H1 (cell line): ENCODE data around the gene CAMK2B. TPM values are rescaled to one million over a fixed set of nuclear protein-coding genes. Genes with fewer than 3 reads are reported as not detected.

Experiments
- CTCF ChIA-PET: fragments of 300-600 bp; sonication (Branson Sonifier 250); formaldehyde crosslinking; loops from one replicate; lab custom pipeline; 2021; ENCODE audit not compliant: partially characterized antibody; lab: Charles Lee
- POLR2A ChIA-PET: fragments of 300-600 bp; sonication (Branson Sonifier 250); formaldehyde crosslinking; loops from one replicate; lab custom pipeline; 2021; ENCODE audit warnings: inconsistent platforms; ENCODE audit not compliant: partially characterized antibody; lab: Charles Lee
- DNase-seq, 2 experiments: peaks; one replicate each; pipeline versions ENCODE4 v3.0.0 to v3.0.0-alpha.2; 2010 to 2022; ENCODE audit warnings: low spot score in 2 of 2, low read depth in 1 of 2, mixed read lengths in 1 of 2
- FAIRE-seq: peaks from 2 replicates; lab custom pipeline; 2011; peaks lifted over from hg19 to GRCh38; lab: Jason Lieb, UNC
- H2AFZ ChIP-seq: 2 replicates; pipeline ENCODE4 v1.8.1; 2012; ENCODE audit warnings: low read length, inconsistent platforms
- H2AK5ac ChIP-seq: 2 replicates; pipeline ENCODE4 v1.6.1; 2013; ENCODE audit warnings: low read depth, low read length
- H2BK120ac ChIP-seq: replicated peaks from 2 replicates; pipeline ENCODE3; 2013; ENCODE audit warnings: low read depth, low read length, inconsistent platforms
- H2BK12ac ChIP-seq: 2 replicates; pipeline ENCODE4 v1.6.1; 2013; ENCODE audit warnings: low read depth, low read length
- H2BK15ac ChIP-seq: 2 replicates; pipeline ENCODE4 v1.6.1; 2013; ENCODE audit warnings: low read length
- H2BK20ac ChIP-seq: 2 replicates; pipeline ENCODE4 v1.6.1; 2013; ENCODE audit warnings: low read length
- H2BK5ac ChIP-seq: 2 replicates; pipeline ENCODE4 v1.6.1; 2013; ENCODE audit warnings: low read depth, low read length
- H3K14ac ChIP-seq: 2 replicates; pipeline ENCODE4 v1.6.1; 2013; ENCODE audit warnings: inconsistent platforms; ENCODE audit not compliant: insufficient read length
- H3K18ac ChIP-seq: 2 replicates; pipeline ENCODE4 v1.6.1; 2013; ENCODE audit warnings: low read length; ENCODE audit errors: extremely low read depth
- H3K23ac ChIP-seq: 2 replicates; pipeline ENCODE4 v1.6.1; 2013; ENCODE audit warnings: inconsistent platforms; ENCODE audit not compliant: insufficient read length
- H3K23me2 ChIP-seq: 2 replicates; pipeline ENCODE4 v1.6.1; 2013; ENCODE audit warnings: low read depth, low read length
- H3K27ac ChIP-seq: 2 replicates; pipeline ENCODE4 v1.6.1; 2011; ENCODE audit warnings: low read depth, low read length, inconsistent platforms
- H3K27me3 ChIP-seq, 4 experiments: replicated peaks in 1 of 4; 1 replicate in 1 of 4; 2 replicates in 3 of 4; pipeline versions ENCODE4 v1.6.1 to v1.8.1; 2011 to 2013; ENCODE audit warnings: low read length in 3 of 4, mild to moderate bottlenecking in 3 of 4, inconsistent platforms in 2 of 4, mixed read lengths in 2 of 4, moderate library complexity in 1 of 4; ENCODE audit not compliant: control insufficient read depth in 3 of 4, insufficient read depth in 3 of 4; ENCODE audit errors: extremely low read depth in 1 of 4
- H3K36me3 ChIP-seq, 4 experiments: 2 replicates each; pipeline versions ENCODE4 v1.6.1 to v1.8.1; 2011 to 2013; ENCODE audit warnings: mild to moderate bottlenecking in 4 of 4, low read length in 3 of 4, moderate library complexity in 2 of 4, control low read depth in 1 of 4, inconsistent platforms in 1 of 4; ENCODE audit not compliant: insufficient read depth in 4 of 4, control insufficient read depth in 2 of 4
- H3K4ac ChIP-seq: replicated peaks from 2 replicates; pipeline ENCODE3; 2013; ENCODE audit warnings: low read length, low read depth, mixed read lengths, inconsistent platforms; ENCODE audit not compliant: insufficient read length
- H3K4me1 ChIP-seq, 4 experiments: replicated peaks in 1 of 4; 1 replicate in 1 of 4; 2 replicates in 3 of 4; pipeline versions ENCODE4 v1.6.1 to v1.8.1; 2011 to 2013; ENCODE audit warnings: low read length in 3 of 4, inconsistent platforms in 2 of 4, mixed read lengths in 1 of 4; ENCODE audit not compliant: insufficient read depth in 4 of 4, control insufficient read depth in 3 of 4
- H3K4me2 ChIP-seq, 2 experiments: 2 replicates each; pipeline versions ENCODE4 v1.6.1 to v1.8.1; 2011 to 2013; ENCODE audit warnings: low read depth in 2 of 2, low read length in 2 of 2, control low read depth in 1 of 2, inconsistent platforms in 1 of 2, mild to moderate bottlenecking in 1 of 2; ENCODE audit not compliant: insufficient read depth in 1 of 2
- H3K4me3 ChIP-seq, 4 experiments: fragments of 200-600, 300-600 bp in 1 of 4; sonication (generic), shearing (Covaris generic), sonication (Bioruptor Twin) in 1 of 4; 2 replicates each; pipeline versions ENCODE4 v1.5.1 to v1.8.1; 2011 to 2016; ENCODE audit warnings: low read length in 4 of 4, low read depth in 3 of 4, control low read depth in 2 of 4, inconsistent platforms in 2 of 4, mild to moderate bottlenecking in 2 of 4, mixed read lengths in 1 of 4, moderate library complexity in 1 of 4; ENCODE audit not compliant: insufficient read depth in 2 of 4; ENCODE audit errors: extremely low read depth in 1 of 4
- H3K56ac ChIP-seq: replicated peaks from 2 replicates; pipeline ENCODE3; 2013; ENCODE audit warnings: low read depth, mild to moderate bottlenecking, mixed read lengths, low read length, inconsistent platforms; ENCODE audit not compliant: insufficient read length
- H3K79me1 ChIP-seq: 2 replicates; pipeline ENCODE4 v1.6.1; 2013; ENCODE audit warnings: low read depth, low read length, control low read depth
- H3K79me2 ChIP-seq, 2 experiments: 2 replicates each; pipeline versions ENCODE4 v1.6.1 to v1.8.1; 2012 to 2013; ENCODE audit warnings: low read length in 2 of 2, mild to moderate bottlenecking in 2 of 2, inconsistent platforms in 1 of 2; ENCODE audit not compliant: insufficient read depth in 2 of 2, control insufficient read depth in 1 of 2
- H3K9ac ChIP-seq, 4 experiments: replicated peaks in 1 of 4; 1 replicate in 1 of 4; 2 replicates in 3 of 4; pipeline versions ENCODE4 v1.6.1 to v1.8.1; 2011 to 2013; ENCODE audit warnings: low read depth in 3 of 4, low read length in 3 of 4, control low read depth in 2 of 4, mild to moderate bottlenecking in 2 of 4, moderate library complexity in 2 of 4, inconsistent platforms in 1 of 4; ENCODE audit errors: extremely low read depth in 1 of 4
- H3K9me3 ChIP-seq, 2 experiments: 2 replicates each; pipeline versions ENCODE4 v1.6.1 to v1.8.1; 2012 to 2013; ENCODE audit warnings: mild to moderate bottlenecking in 2 of 2, moderate library complexity in 2 of 2, control low read depth in 1 of 2, inconsistent platforms in 1 of 2, low read depth in 1 of 2, low read length in 1 of 2, mixed read lengths in 1 of 2; ENCODE audit not compliant: insufficient read depth in 2 of 2
- H4K20me1 ChIP-seq, 2 experiments: replicated peaks in 1 of 2; 2 replicates each; pipeline versions ENCODE3 to v1.8.1; 2011 to 2013; ENCODE audit warnings: inconsistent platforms in 2 of 2, low read length in 2 of 2, mild to moderate bottlenecking in 1 of 2; ENCODE audit not compliant: insufficient read depth in 2 of 2, control insufficient read depth in 1 of 2
- H4K5ac ChIP-seq: 2 replicates; pipeline ENCODE4 v1.6.1; 2013; ENCODE audit warnings: low read length, low read depth, mixed read lengths, inconsistent platforms; ENCODE audit not compliant: insufficient read length
- H4K8ac ChIP-seq: 2 replicates; pipeline ENCODE4 v1.8.0; 2013; ENCODE audit warnings: mild to moderate bottlenecking, moderate library complexity, low read length, inconsistent platforms; ENCODE audit not compliant: insufficient read depth; ENCODE audit errors: extremely low read depth
- H4K91ac ChIP-seq: replicated peaks from 2 replicates; pipeline ENCODE3; 2013; ENCODE audit warnings: low read length, mixed read lengths, inconsistent platforms; ENCODE audit not compliant: insufficient read length
- CEBPB ChIP-seq: IDR thresholded peaks from 2 replicates; pipeline ENCODE4 v1.6.1; 2012; ENCODE audit warnings: low read depth, low read length
- CHD2 ChIP-seq: IDR thresholded peaks from 2 replicates; pipeline ENCODE4 v1.6.1; 2012; ENCODE audit warnings: low read length, improper control_type of control experiment
- SIX5 ChIP-seq: IDR thresholded peaks from 2 replicates; pipeline ENCODE4 v1.6.1; 2011; ENCODE audit warnings: mild to moderate bottlenecking, low read depth, low read length
- WGBS, 2 experiments: shearing (Covaris generic) in 1 of 2; methylation state at CpG; one replicate each; pipeline versions ENCODE4 v1.1.6 to v1.1.7; 2013 to 2015; ENCODE audit warnings: low lambda C conversion rate in 2 of 2, mixed read lengths in 2 of 2, inconsistent platforms in 1 of 2, low coverage in 1 of 2, missing lambda C conversion rate in 1 of 2; ENCODE audit not compliant: insufficient replicate concordance in 2 of 2, insufficient coverage in 1 of 2, insufficient read length in 1 of 2; ENCODE audit errors: extremely low coverage in 1 of 2, missing lambda C conversion rate in 1 of 2; 5-methylcytosine and 5-hydroxymethylcytosine counted together
- polyA plus RNA-seq, 7 experiments: library from polyadenylated mRNA; depleted of rRNA in 3 of 7; stranded (reverse) in 5 of 7; unstranded in 2 of 7; fragments of >200 nt in 5 of 7; fragments of 200-250 nt in 2 of 7; gene quantifications; 1 replicate in 5 of 7; 2 replicates in 1 of 7; 4 replicates in 1 of 7; pipeline versions ENCODE4 v1.2.1 to v1.2.3, GENCODE V29; 2011 to 2013; ENCODE audit warnings: missing spikeins in 2 of 7, mixed read lengths in 2 of 7
- total RNA-seq: library from RNA; stranded (reverse); fragmentation: NEBNext Ultra II Directional; extraction: Animal tissue kit (Norgen Biotek cat#: 25700); gene quantifications from 2 replicates; pipeline ENCODE4 v1.2.1, GENCODE V29; 2021
- TF ChIP-seq, protein P1 (sequence below): IDR thresholded peaks from 2 replicates; pipeline ENCODE4 v1.6.1; 2012; ENCODE audit warnings: inconsistent platforms

Gene CAMK2B
- total and polyA plus RNA-seq, 2 of the 8 experiments (the other 6 are each of a cell fraction or from before 2014, with no cell fraction given), result 0.05 to 0.15 TPM

DNA sequence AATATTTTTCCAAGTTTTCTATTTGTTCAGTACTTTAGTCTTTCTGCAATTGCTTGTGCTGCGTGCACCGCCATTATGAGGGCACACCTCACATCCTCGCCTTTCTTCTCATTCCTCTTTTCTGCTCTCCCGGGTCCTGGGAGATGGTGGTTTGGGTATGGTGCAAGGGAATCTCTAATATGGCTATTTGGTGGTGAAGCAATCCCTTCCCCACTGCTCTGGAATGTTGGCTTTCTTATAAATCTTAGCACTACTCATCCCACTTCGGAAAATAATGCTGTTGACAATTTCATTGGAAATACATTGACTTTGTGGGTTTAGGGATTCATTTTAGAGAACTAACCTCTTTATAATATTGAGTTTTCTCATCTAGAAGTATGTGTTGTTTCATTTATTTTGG is 134.2 kb downstream of the CAMK2B start:
- no peak overlapping the region for H3K4me2 ChIP-seq
- H3K23ac ChIP-seq, result no peak overlapping the region
- no peaks in the 10 kb centered on the region for H3K36me3 ChIP-seq
- H4K8ac ChIP-seq, result no peak overlapping the region
- H3K9me3 ChIP-seq, result no peaks in the 10 kb centered on the region
- ChIA-PET CTCF (no interaction called here), POLR2A (no interaction called here)
- H3K4me3 ChIP-seq, result no peak overlapping the region
- 84% methylated on average over 5 of the region's 5 CpGs; no CpG with 5 or more reads in 1 of the 2 experiments for WGBS, 2 experiments
- no peak overlapping the region for H4K5ac ChIP-seq
- H3K4ac ChIP-seq, result no peak overlapping the region
- FAIRE-seq (no peak), DNase-seq (no peak)
- no peak overlapping the region for H2BK15ac ChIP-seq
- no peak overlapping the region for H3K18ac ChIP-seq
- no peaks in the 10 kb centered on the region; a peak in 2 of 7 replicates for H3K4me1 ChIP-seq
- no peak overlapping the region for H3K27ac ChIP-seq
- H2BK120ac ChIP-seq, result no peak overlapping the region
- H2AK5ac ChIP-seq, result no peak overlapping the region
- no peak overlapping the region for H4K91ac ChIP-seq
- no peaks in the 10 kb centered on the region for H3K23me2 ChIP-seq
- no peaks in the 10 kb centered on the region for H3K79me1 ChIP-seq
- peaks cover 0 to 3% (median 0%) of the 10 kb centered on the region in 4 experiments; a peak in 2 of 7 replicates for H3K27me3 ChIP-seq
- no peak overlapping the region for H2BK5ac ChIP-seq
- H2BK20ac ChIP-seq, result no peak overlapping the region
- no peak for TF ChIP-seq SIX5
- TF ChIP-seq, protein P1, sequence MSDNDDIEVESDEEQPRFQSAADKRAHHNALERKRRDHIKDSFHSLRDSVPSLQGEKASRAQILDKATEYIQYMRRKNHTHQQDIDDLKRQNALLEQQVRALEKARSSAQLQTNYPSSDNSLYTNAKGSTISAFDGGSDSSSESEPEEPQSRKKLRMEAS, result no peak
- 0 out of 2 replicates have a peak, but pooled peaks have one; percentile 7 for TF ChIP-seq CEBPB
- no peak for TF ChIP-seq CHD2
- no peak overlapping the region for H3K56ac ChIP-seq
- H3K9ac ChIP-seq, result no peak overlapping the region
- H3K14ac ChIP-seq, result no peak overlapping the region
- no peaks in the 10 kb centered on the region for H3K79me2 ChIP-seq
- no peaks in the 10 kb centered on the region for H4K20me1 ChIP-seq
- H2AFZ ChIP-seq, result no peak overlapping the region
- H2BK12ac ChIP-seq, result no peak overlapping the region
